ENCODE measurements around the gene ZDHHC22.
A peak's percentile ranks its signal among the peaks of the same experiment; 100 is the strongest.

Gene ZDHHC22

DNA sequence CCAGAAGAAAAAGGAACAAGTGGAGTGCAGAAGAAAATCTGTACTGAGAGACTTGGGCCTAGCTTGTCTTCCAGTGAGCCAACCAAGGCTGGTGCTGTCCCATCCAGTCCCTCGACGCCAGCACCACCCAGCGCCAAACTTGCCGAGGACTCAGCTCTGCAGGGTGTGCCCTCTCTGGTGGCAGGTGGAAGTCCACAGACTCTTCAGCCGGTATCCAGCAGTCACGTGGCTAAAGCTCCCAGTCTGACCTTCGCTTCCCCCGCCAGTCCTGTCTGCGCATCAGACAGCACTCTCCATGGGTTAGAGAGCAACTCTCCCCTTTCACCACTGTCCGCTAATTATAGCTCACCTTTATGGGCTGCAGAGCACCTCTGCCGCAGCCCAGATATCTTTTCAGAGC, 27.9 kb downstream of the ZDHHC22 start:
- in situ Hi-C loops (cut with MboI; ENCODE audit: low sequenced_read_pairs): no loop called here
- Histone ChIP-seq H3K36me3 (replicated peaks) (peaks cover 35% of the 10 kb centered on the region), H3K9me3 (no peaks in the 10 kb centered on the region), H3K4me3 (no peak overlapping the region), H3K4me1 (no peaks in the 10 kb centered on the region), H3K27me3 (ENCODE audit: low read depth) (no peaks in the 10 kb centered on the region)
- DNase-seq (ENCODE audit: low spot score in 2 of 2): no peak

DNA sequence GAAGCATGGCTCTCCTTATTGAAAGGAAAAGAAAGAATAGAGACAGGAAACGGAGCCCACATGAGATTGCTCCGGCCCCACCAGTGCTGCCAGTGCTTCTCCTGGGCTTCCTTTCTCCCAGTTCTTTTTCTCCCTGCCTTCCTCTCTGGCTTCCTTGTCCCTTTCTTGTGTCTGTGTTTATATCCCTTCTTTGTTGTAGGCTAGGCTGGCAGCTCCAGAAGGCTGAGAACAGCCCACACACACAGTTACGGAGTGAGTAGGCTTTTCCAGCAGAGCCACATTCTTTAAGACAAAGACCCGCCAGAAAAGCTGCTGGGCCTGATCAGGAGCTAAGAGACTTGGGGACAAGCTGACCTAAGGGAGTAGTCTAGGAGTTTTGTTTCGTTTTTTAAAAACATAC, 30.6 kb downstream of the ZDHHC22 start:
- no peaks in the 10 kb centered on the region for H3K4me1 ChIP-seq

DNA sequence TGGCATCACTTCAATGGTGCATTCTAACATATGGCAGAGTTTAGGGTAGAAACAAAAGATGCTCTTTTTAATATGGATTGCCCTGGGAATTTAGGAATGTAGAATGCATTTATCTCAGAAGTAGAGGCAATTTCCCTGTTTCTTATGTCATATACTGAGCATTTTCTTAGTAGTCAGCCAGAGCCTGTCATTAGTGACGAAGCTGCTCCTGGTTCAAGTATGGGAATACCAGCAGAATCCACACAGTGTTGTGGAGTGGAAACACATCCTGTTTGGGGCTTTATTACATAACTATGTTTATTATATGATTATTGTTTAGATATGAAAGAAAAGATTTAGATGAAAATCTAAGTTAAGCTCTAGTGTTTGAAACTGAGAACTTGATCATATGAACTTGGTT, 31.3 kb downstream of the ZDHHC22 start:
- no peaks in the 10 kb centered on the region for H3K4me1 ChIP-seq
- H3K36me3 ChIP-seq (replicated peaks): peaks cover 45% of the 10 kb centered on the region
- DNase-seq (ENCODE audit: low spot score in 2 of 2): no peak
- H3K27me3 ChIP-seq (ENCODE audit: low read depth): no peaks in the 10 kb centered on the region
- in situ Hi-C loops (cut with MboI; ENCODE audit: low sequenced_read_pairs): no loop called here
- no peaks in the 10 kb centered on the region for H3K9me3 ChIP-seq
- H3K4me3 ChIP-seq: no peak overlapping the region

More for the DNA sequence above, 30.6 kb downstream of the ZDHHC22 start:
- in situ Hi-C loops (cut with MboI; ENCODE audit: low sequenced_read_pairs): no loop called here
- no peaks in the 10 kb centered on the region for H3K9me3 ChIP-seq
- no peaks in the 10 kb centered on the region for H3K27me3 ChIP-seq (ENCODE audit: low read depth)
- peaks cover 45% of the 10 kb centered on the region for H3K36me3 ChIP-seq (replicated peaks)
- no peak for DNase-seq (ENCODE audit: low spot score in 2 of 2)
- H3K4me3 ChIP-seq: no peak overlapping the region

DNA sequence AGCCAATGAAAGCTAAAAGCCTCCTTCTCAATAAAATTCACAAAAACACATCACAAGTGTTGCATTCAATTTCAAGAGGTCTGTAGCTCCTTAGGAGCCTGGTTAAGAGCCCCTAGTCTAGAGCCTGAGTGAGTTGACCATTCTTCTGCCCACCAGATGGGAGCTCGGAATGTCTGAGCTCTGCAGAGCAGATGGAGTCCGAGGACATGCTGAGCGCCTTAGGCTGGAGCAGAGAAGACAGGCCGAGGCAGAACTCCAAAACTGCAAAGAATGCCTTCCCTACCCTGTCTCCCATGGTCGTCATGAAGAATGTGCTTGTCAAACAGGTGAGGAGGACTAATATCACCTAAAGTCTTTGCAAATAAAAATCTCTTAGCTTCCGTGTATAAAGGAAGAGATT, 31.9 kb downstream of the ZDHHC22 start:
- DNase-seq (ENCODE audit: low spot score in 2 of 2): no peak
- Histone ChIP-seq H3K36me3 (replicated peaks) (peaks cover 45% of the 10 kb centered on the region), H3K4me1 (peaks cover 3% of the 10 kb centered on the region; the same call in 1 of the 2 replicates)

DNA sequence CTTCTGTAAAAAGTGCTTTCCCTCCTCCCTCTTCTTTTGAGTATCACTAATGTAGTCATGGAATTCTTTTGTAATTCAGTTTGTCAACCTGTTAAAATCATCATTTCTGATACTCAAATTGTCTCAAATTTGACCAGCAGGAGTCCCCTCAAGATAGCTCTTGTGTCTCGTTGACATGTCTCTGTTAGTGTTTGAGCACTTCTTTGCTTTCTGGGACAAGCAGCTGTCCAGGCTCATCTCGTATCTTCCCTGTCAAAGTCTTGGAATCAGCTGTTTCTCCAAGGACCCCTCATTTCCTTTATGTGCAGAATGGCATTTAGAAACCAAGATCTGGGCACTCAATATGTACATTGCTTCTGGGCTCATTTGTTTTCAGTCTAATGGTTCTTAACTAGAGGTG, 32.8 kb downstream of the ZDHHC22 start:
- H3K36me3 ChIP-seq (replicated peaks): peaks cover 39% of the 10 kb centered on the region
- in situ Hi-C loops (cut with MboI; ENCODE audit: low sequenced_read_pairs): no loop called here
- H3K4me1 ChIP-seq: peaks cover 3% of the 10 kb centered on the region; the same call in 1 of the 2 replicates

More for the DNA sequence above, 31.9 kb downstream of the ZDHHC22 start:
- Histone ChIP-seq H3K9me3 (no peaks in the 10 kb centered on the region), H3K27me3 (ENCODE audit: low read depth) (no peaks in the 10 kb centered on the region), H3K4me3 (no peak overlapping the region)
- in situ Hi-C loops (cut with MboI; ENCODE audit: low sequenced_read_pairs): no loop called here

DNA sequence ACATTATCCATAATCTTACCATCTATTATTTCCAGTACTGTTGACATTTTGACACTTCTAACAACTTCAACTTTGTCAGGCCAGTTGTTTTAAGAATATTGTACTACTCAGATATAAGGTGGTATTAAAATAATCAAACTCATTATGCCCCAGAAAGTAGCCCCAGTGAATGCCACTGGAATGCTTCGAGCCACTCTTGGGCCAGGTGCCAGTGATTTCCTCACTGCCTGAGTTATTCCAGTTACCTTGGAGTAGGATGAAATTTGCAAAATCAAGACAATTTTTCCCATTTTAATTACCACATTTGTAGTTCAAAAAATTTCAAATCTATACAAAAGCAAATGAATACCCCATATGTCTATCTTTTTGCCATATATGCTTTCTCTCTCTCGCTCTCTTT, 34.4 kb downstream of the ZDHHC22 start:
- Histone ChIP-seq H3K36me3 (replicated peaks) (peaks cover 37% of the 10 kb centered on the region), H3K9me3 (no peaks in the 10 kb centered on the region), H3K4me1 (peaks cover 7% of the 10 kb centered on the region), H3K4me3 (no peak overlapping the region), H3K27me3 (ENCODE audit: low read depth) (no peaks in the 10 kb centered on the region)
- in situ Hi-C loops (cut with MboI; ENCODE audit: low sequenced_read_pairs): no loop called here
- no peak for DNase-seq (ENCODE audit: low spot score in 2 of 2)

More for the DNA sequence above, 32.8 kb downstream of the ZDHHC22 start:
- no peak overlapping the region for H3K4me3 ChIP-seq
- H3K9me3 ChIP-seq: no peaks in the 10 kb centered on the region
- H3K27me3 ChIP-seq (ENCODE audit: low read depth): no peaks in the 10 kb centered on the region
- no peak for DNase-seq (ENCODE audit: low spot score in 2 of 2)

DNA sequence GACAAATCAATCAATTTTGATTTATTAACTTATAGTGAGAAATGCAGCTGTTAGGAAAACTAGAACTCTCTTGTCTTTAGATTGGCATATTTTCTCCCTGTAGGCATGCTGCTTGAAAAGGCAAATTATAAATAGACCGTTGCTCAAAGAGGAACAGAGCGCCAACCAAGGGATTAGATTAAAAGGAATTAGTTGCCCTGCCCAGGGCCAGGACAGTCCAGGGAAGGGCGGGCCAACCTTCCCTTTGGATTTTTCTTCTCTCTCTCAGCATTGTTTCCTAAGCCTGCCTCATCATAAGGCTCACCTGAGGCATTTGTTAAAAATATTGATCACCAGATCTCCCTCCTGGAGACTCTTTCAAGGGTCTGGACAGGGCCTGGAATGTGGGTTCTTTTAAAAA, 34.9 kb downstream of the ZDHHC22 start:
- Histone ChIP-seq H3K4me1 (peaks cover 10% of the 10 kb centered on the region), H3K9me3 (no peaks in the 10 kb centered on the region), H3K27me3 (ENCODE audit: low read depth) (no peaks in the 10 kb centered on the region), H3K36me3 (replicated peaks) (peaks cover 32% of the 10 kb centered on the region), H3K4me3 (no peak overlapping the region)
- in situ Hi-C loops (cut with MboI; ENCODE audit: low sequenced_read_pairs): no loop called here
- DNase-seq (ENCODE audit: low spot score in 2 of 2): no peak

DNA sequence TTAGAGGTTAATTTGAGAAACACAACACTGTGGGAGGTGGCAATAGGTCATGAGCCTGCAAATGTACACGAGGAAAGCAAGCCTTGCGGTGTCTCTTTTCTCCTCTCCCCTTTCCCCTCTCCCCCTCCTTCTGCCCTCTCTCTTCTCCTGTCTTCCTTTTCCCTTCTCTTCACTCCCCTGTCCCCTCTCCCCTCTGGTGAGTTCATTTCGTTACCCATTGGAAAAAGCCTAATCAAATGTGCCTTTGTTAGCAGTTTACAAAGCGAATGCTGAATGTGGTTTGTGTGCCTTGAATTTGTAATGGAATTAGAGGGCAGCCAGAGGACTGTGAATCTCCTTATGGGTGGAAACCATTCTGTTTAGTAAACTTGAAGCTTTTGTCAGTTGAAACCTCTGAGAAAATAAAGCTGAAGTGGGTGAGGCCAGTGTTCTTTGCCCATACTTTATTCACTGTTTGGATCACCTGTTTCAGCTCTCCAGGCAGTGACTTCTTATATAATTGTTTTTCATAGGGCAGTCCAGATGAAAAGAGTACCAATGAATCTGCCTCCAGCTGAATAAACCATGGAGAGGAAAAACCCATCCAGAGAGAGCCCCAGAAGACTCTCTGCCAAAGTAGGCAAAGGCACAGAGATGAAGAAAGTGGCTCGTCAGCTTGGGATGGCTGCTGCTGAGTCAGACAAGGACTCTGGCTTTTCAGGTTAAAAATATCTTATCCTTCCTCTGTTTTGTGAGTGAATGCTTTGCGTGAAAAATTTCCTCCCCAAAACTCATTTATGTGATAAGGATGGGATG, 36.2 kb downstream of the ZDHHC22 start:
- Histone ChIP-seq H3K9me3 (no peaks in the 10 kb centered on the region), H3K4me1 (peaks cover 10% of the 10 kb centered on the region), H3K27me3 (ENCODE audit: low read depth) (no peaks in the 10 kb centered on the region), H3K36me3 (replicated peaks) (peaks cover 27% of the 10 kb centered on the region), H3K4me3 (no peak overlapping the region)
- in situ Hi-C loops (cut with MboI; ENCODE audit: low sequenced_read_pairs): no loop called here
- no peak for DNase-seq (ENCODE audit: low spot score in 2 of 2)

DNA sequence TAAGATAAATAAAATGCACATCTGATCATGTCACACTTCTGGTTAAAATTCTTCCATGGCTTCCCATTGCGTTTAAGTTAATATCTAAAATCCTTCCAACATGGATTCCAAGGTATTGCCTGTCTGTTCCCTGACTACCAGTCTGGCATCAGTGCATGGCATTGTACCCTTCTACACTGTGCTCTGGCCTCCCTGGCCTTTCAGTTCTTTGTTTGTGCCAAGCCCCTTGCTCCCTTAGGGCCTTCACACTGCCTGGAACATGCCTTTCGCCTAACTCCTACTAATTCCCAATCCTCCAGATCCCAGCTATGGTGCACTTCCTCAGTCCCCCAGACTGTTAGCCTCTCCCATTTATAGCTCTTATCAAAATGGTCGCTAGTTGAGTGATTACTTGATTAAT, 37.2 kb downstream of the ZDHHC22 start:
- H3K27me3 ChIP-seq (ENCODE audit: low read depth): no peaks in the 10 kb centered on the region

DNA sequence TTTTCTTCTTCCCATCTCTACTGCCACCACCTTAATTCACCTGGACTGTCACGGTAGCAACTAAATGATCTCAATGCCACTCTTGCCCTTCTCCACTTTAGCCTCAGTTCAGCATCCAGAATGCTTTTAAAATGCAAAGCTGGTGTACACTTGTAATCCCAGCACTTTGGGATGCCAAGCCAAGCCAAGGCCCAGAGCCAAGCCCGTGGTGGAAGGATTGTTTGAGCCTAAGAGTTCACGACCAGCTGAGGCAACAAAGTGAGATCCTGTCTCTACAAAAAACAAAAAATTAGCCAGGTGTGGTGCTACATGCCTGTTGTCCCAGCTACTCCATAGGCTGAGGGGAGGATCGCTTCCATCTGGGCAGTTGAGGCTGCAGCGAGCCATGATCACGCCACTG, 37.6 kb downstream of the ZDHHC22 start:
- no peaks in the 10 kb centered on the region for H3K27me3 ChIP-seq (ENCODE audit: low read depth)
- DNase-seq (ENCODE audit: low spot score in 2 of 2): no peak
- H3K4me1 ChIP-seq: peaks cover 21% of the 10 kb centered on the region
- no peak overlapping the region for H3K4me3 ChIP-seq
- in situ Hi-C loops (cut with MboI; ENCODE audit: low sequenced_read_pairs): no loop called here
- H3K9me3 ChIP-seq: no peaks in the 10 kb centered on the region
- peaks cover 20% of the 10 kb centered on the region for H3K36me3 ChIP-seq (replicated peaks)

More for the DNA sequence above, 37.2 kb downstream of the ZDHHC22 start:
- H3K4me3 ChIP-seq: no peak overlapping the region
- H3K9me3 ChIP-seq: no peaks in the 10 kb centered on the region
- H3K4me1 ChIP-seq: peaks cover 17% of the 10 kb centered on the region
- in situ Hi-C loops (cut with MboI; ENCODE audit: low sequenced_read_pairs): no loop called here
- no peak for DNase-seq (ENCODE audit: low spot score in 2 of 2)
- peaks cover 23% of the 10 kb centered on the region for H3K36me3 ChIP-seq (replicated peaks)

DNA sequence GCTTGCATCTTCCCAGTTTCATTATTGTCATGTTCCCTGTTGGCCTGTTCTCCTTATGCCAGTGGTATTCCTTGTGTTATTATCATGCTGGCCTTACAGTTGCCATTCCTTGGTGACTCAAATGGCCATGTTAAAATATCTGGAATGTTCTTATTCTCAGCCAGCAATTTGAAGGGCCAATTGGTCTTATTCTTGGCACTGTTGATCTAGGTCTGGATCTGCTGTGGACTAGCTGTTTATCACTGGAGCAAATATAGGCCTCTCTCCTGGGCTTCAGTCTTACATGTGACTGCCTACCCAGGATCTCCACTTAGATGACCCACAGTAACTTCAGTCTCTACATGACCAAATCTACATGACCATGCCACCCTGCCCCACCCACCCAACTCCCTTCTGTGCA, 38.1 kb downstream of the ZDHHC22 start:
- no peak for DNase-seq (ENCODE audit: low spot score in 2 of 2)
- in situ Hi-C loops (cut with MboI; ENCODE audit: low sequenced_read_pairs): no loop called here
- Histone ChIP-seq H3K36me3 (replicated peaks) (peaks cover 17% of the 10 kb centered on the region), H3K4me3 (no peak overlapping the region), H3K4me1 (peaks cover 23% of the 10 kb centered on the region), H3K9me3 (no peaks in the 10 kb centered on the region), H3K27me3 (ENCODE audit: low read depth) (no peaks in the 10 kb centered on the region)

DNA sequence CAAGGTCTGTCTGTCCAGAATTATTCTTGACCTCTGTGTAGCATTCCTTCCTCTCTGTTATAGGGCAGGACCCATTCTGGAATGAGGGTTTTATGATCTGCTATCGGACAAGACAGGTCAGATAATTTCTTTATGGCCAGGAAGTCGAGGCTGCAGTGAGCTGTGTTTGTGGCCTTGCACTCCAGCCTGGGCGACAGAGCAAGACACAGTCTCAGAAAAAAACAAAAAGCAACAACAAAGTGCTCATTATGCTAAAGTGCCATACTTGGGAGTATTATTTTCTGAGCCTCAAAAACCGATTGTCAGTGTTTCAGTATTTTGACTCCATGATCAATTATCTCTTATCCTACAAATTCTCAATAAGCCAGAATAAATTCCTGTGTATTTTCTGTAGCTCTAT, 39.4 kb downstream of the ZDHHC22 start:
- DNase-seq (ENCODE audit: low spot score in 2 of 2): no peak
- no peaks in the 10 kb centered on the region for H3K27me3 ChIP-seq (ENCODE audit: low read depth)
- H3K9me3 ChIP-seq: no peaks in the 10 kb centered on the region
- no peak overlapping the region for H3K4me3 ChIP-seq
- peaks cover 8% of the 10 kb centered on the region for H3K36me3 ChIP-seq (replicated peaks)
- in situ Hi-C loops (cut with MboI; ENCODE audit: low sequenced_read_pairs): no loop called here
- peaks cover 23% of the 10 kb centered on the region for H3K4me1 ChIP-seq

DNA sequence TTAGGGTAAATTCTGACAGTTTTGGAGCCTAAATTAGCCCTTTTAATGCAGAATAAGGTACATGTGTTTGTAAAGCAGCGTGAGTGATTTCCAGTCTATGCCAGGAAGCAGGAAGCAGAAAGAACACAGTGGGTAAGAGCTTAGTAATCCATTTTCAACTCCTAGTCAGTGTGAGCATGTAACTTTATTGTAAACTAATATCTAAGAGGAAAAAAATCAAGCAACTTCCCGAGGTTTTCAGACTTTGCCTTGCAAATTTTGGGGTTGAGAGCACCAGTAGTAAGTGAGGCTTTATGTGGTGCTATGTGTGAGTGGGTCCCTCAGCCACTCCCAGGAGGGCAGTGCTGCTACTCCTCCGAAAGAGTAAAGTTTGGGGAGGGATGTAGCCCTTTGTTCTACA, 40.6 kb downstream of the ZDHHC22 start:
- H3K36me3 ChIP-seq (replicated peaks): no peaks in the 10 kb centered on the region; the same call in 1 of the 2 replicates
- no peaks in the 10 kb centered on the region for H3K9me3 ChIP-seq
- H3K27me3 ChIP-seq (ENCODE audit: low read depth): no peaks in the 10 kb centered on the region
- in situ Hi-C loops (cut with MboI; ENCODE audit: low sequenced_read_pairs): no loop called here
- no peak for DNase-seq (ENCODE audit: low spot score in 2 of 2)
- H3K4me3 ChIP-seq: no peak overlapping the region
- H3K4me1 ChIP-seq: peaks cover 30% of the 10 kb centered on the region

DNA sequence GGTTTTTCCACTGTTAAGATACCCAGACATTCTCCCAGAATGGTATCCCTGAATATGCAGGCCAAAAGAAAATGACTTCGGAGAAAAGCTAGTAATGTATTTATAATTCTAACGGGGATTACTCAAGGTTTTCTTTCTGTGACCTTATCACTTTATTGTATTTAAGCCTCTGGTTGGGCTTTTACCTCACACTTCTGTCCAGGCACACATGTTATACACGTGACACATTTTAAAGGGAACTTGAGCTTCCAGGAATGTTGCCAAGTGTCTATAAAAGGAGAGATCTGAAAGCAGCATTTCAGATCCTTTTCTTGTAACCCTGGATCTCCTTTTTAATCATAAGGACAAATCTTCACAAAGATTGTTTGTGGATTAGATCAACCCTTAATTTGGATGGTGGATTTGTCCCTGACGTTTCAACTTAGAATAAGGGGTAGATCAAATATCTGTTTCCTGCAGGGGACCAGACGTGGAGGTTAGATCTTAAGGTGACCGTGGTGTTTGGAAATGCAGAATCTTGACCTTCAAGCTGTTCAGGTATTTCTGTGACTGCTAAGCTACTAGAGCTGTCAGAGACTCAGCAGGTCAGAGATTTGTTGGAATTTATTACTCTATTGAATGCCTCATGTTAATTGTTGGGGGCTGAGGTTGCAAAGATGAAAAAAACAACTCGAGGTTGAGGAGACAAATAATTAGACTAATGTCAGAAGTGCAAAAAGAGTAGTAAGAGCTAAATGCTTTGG, 42.0 kb downstream of the ZDHHC22 start:
- H3K9me3 ChIP-seq: no peaks in the 10 kb centered on the region
- H3K36me3 ChIP-seq (replicated peaks): no peaks in the 10 kb centered on the region
- in situ Hi-C loops (cut with MboI; ENCODE audit: low sequenced_read_pairs): no loop called here
- H3K4me3 ChIP-seq: no peak overlapping the region
- H3K27me3 ChIP-seq (ENCODE audit: low read depth): no peaks in the 10 kb centered on the region
- peaks cover 26% of the 10 kb centered on the region for H3K4me1 ChIP-seq
- peak; percentile 52 to 93 for DNase-seq (ENCODE audit: low spot score in 2 of 2)

Measured in HAP-1 (cell line).